HepG2 (cell line): ENCODE results near the gene JADE2. TPM values are rescaled to one million over a fixed set of nuclear protein-coding genes. Genes with fewer than 3 reads are reported as not detected.

Source experiments
- CHD4 ChIP-seq: fragments of 200-600 bp; sonication (generic); IDR thresholded peaks from 2 replicates; pipeline ENCODE4 v1.7.0; 2017; ENCODE audit warnings: mild to moderate bottlenecking, low read length, borderline replicate concordance
- GZF1 ChIP-seq: sonication (generic); formaldehyde crosslinking; IDR thresholded peaks from 2 replicates; pipeline ENCODE4 v1.5.1; 2020; ENCODE audit warnings: mild to moderate bottlenecking, missing genetic modification reagents
- HIVEP1 ChIP-seq: sonication (generic); formaldehyde crosslinking; IDR thresholded peaks from 2 replicates; pipeline ENCODE4 v1.4.0; 2020; ENCODE audit warnings: mild to moderate bottlenecking, missing genetic modification reagents
- MIER3 ChIP-seq: IDR thresholded peaks from 2 replicates; pipeline ENCODE4 v1.6.1; 2016; ENCODE audit warnings: missing compliant biosample characterization, borderline replicate concordance
- NCOA2 ChIP-seq: sonication (generic); formaldehyde crosslinking; IDR thresholded peaks from 2 replicates; pipeline ENCODE4 v1.8.0; 2022; ENCODE audit warnings: inconsistent platforms
- NCOA5 ChIP-seq: sonication (generic); formaldehyde crosslinking; IDR thresholded peaks from 2 replicates; pipeline ENCODE4 v1.4.0; 2020; ENCODE audit warnings: missing genetic modification reagents
- SIN3A ChIP-seq: IDR thresholded peaks from 2 replicates; pipeline ENCODE4 v1.6.1; 2011; ENCODE audit warnings: low read depth, mild to moderate bottlenecking, control low read depth, low read length, borderline replicate concordance
- SMAD3 ChIP-seq: sonication (generic); formaldehyde crosslinking; IDR thresholded peaks from 2 replicates; pipeline ENCODE4 v1.4.0; 2020; ENCODE audit warnings: missing genetic modification reagents
- ZBTB42 ChIP-seq: sonication (generic); formaldehyde crosslinking; IDR thresholded peaks from 2 replicates; pipeline ENCODE4 v1.5.0; 2020; ENCODE audit warnings: mild to moderate bottlenecking, missing genetic modification reagents
- ZFX ChIP-seq: sonication (generic); formaldehyde crosslinking; IDR thresholded peaks from 2 replicates; pipeline ENCODE4 v1.4.0; 2020; ENCODE audit warnings: mild to moderate bottlenecking, low read depth, missing genetic modification reagents, moderate library complexity
- ZNF121 ChIP-seq: sonication (generic); formaldehyde crosslinking; IDR thresholded peaks from 2 replicates; pipeline ENCODE4 v1.5.0; 2020; ENCODE audit warnings: mild to moderate bottlenecking, missing genetic modification reagents
- ZNF256 ChIP-seq: sonication (generic); formaldehyde crosslinking; conservative IDR thresholded peaks from 2 replicates; pipeline ENCODE4 v1.4.0; 2020; ENCODE audit warnings: missing genetic modification reagents
- ZNF282 ChIP-seq: fragments of 450-650 bp; IDR thresholded peaks from 2 replicates; pipeline ENCODE4 v1.6.1; 2018; ENCODE audit not compliant: partially characterized antibody
- polyA plus RNA-seq, 8 experiments: library from polyadenylated mRNA; depleted of rRNA in 3 of 8; stranded (reverse) in 7 of 8; unstranded in 1 of 8; fragments of >200 nt; fragmentation: Illumina TruSeq in 4 of 8; extraction: Trizol in 4 of 8; gene quantifications; 2 replicates each; pipeline versions ENCODE4 v1.2.1 to v1.2.3, GENCODE V29; 2011 to 2016; ENCODE audit warnings: low read depth in 4 of 8, missing spikeins in 1 of 8, mixed read lengths in 1 of 8; ENCODE audit not compliant: insufficient read depth in 1 of 8
- total RNA-seq, 5 experiments: library from RNA; depleted of rRNA; stranded (reverse); fragments of >200 nt; fragmentation: Illumina TruSeq; extraction: Trizol; gene quantifications; 2 replicates each; pipeline ENCODE4 v1.2.3, GENCODE V29; 2016; ENCODE audit warnings: low read depth in 1 of 5
- TF ChIP-seq, protein P1 (sequence below): sonication (generic); formaldehyde crosslinking; IDR thresholded peaks from 2 replicates; pipeline ENCODE4 v1.4.0; 2020; ENCODE audit warnings: missing genetic modification reagents, mild to moderate bottlenecking, borderline replicate concordance
- TF ChIP-seq, protein P2 (sequence below): sonication (generic); formaldehyde crosslinking; IDR thresholded peaks from 2 replicates; pipeline ENCODE4 v1.5.1; 2020; ENCODE audit warnings: mild to moderate bottlenecking, missing genetic modification reagents, moderate library complexity
- TF ChIP-seq, protein P3 (sequence below): sonication (generic); formaldehyde crosslinking; IDR thresholded peaks from 2 replicates; pipeline ENCODE4 v1.8.0; 2022; ENCODE audit warnings: missing genetic modification reagents, mild to moderate bottlenecking, inconsistent platforms, borderline replicate concordance
- TF ChIP-seq, protein P4 (sequence below): sonication (generic); formaldehyde crosslinking; IDR thresholded peaks from 2 replicates; pipeline ENCODE4 v1.8.1; 2023; ENCODE audit warnings: mild to moderate bottlenecking, moderate library complexity, missing genetic modification reagents
- TF ChIP-seq, protein P5 (sequence below): sonication (generic); formaldehyde crosslinking; IDR thresholded peaks from 2 replicates; pipeline ENCODE4 v1.4.0; 2020; ENCODE audit warnings: missing genetic modification reagents
- TF ChIP-seq, protein P6 (sequence below): sonication (generic); formaldehyde crosslinking; IDR thresholded peaks from 2 replicates; pipeline ENCODE4 v1.5.0; 2020; ENCODE audit warnings: missing genetic modification reagents

JADE2 gene
- total and polyA plus RNA-seq, 2 of the 13 experiments (the other 11 are each of a cell fraction or from before 2014, with no cell fraction given), result 7.5 to 15.1 TPM

DNA sequence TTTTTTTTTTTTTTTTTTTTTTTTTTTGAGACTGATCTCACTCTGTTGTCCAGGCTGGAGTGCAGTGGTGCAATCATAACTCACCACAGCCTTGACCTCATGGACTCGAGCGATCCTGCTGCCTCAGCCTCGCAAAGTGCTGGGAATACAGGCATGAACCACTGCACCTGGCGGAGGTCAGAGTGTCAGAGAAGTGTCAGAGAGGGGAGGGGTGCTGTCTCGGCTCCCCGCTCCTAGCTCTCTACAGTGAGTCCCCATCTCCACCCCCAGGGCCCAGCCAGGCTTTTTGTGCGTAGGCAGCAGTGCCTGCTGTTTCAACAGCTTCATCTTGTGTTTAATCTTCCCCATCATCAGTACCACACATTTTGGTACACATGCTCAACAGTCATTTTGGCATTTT, 68.9 kb downstream of the JADE2 start (continued):
- TF ChIP-seq, protein P1, sequence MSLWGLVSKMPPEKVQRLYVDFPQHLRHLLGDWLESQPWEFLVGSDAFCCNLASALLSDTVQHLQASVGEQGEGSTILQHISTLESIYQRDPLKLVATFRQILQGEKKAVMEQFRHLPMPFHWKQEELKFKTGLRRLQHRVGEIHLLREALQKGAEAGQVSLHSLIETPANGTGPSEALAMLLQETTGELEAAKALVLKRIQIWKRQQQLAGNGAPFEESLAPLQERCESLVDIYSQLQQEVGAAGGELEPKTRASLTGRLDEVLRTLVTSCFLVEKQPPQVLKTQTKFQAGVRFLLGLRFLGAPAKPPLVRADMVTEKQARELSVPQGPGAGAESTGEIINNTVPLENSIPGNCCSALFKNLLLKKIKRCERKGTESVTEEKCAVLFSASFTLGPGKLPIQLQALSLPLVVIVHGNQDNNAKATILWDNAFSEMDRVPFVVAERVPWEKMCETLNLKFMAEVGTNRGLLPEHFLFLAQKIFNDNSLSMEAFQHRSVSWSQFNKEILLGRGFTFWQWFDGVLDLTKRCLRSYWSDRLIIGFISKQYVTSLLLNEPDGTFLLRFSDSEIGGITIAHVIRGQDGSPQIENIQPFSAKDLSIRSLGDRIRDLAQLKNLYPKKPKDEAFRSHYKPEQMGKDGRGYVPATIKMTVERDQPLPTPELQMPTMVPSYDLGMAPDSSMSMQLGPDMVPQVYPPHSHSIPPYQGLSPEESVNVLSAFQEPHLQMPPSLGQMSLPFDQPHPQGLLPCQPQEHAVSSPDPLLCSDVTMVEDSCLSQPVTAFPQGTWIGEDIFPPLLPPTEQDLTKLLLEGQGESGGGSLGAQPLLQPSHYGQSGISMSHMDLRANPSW, result no peak
- TF ChIP-seq ZBTB42 (CRISPR knock-in tag) (no peak), NCOA5 (CRISPR knock-in tag) (no peak), HIVEP1 (CRISPR knock-in tag) (no peak), ZNF121 (CRISPR knock-in tag) (peak; percentile 98), ZFX (no peak), GZF1 (CRISPR knock-in tag) (no peak), MIER3 (0 out of 2 replicates have a peak, but pooled peaks have one; percentile 41), NCOA2 (CRISPR knock-in tag) (peak; percentile 34; the same call in 1 of the 2 replicates), CHD4 (no peak), SMAD3 (no peak; the same call in 1 of the 2 replicates), ZNF282 (no peak), SIN3A (no peak), ZNF256 (CRISPR knock-in tag) (no peak)
- TF ChIP-seq, protein P2, sequence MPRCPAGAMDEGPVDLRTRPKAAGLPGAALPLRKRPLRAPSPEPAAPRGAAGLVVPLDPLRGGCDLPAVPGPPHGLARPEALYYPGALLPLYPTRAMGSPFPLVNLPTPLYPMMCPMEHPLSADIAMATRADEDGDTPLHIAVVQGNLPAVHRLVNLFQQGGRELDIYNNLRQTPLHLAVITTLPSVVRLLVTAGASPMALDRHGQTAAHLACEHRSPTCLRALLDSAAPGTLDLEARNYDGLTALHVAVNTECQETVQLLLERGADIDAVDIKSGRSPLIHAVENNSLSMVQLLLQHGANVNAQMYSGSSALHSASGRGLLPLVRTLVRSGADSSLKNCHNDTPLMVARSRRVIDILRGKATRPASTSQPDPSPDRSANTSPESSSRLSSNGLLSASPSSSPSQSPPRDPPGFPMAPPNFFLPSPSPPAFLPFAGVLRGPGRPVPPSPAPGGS, result no peak
- TF ChIP-seq, protein P3, sequence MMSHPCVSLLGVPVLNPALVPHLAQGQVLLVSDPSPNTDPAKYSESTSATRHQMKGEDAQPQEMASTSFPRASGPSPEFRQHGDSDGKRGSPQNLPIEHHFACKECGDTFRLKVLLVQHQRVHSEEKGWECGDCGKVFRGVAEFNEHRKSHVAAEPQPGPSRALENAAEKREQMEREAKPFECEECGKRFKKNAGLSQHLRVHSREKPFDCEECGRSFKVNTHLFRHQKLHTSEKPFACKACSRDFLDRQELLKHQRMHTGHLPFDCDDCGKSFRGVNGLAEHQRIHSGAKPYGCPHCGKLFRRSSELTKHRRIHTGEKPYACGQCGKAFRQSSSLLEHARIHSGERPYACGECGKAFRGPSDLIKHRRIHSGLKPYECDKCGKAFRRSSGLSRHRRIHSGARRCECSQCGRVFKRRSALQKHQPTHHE (CRISPR knock-in tag), result no peak
- TF ChIP-seq, protein P4, sequence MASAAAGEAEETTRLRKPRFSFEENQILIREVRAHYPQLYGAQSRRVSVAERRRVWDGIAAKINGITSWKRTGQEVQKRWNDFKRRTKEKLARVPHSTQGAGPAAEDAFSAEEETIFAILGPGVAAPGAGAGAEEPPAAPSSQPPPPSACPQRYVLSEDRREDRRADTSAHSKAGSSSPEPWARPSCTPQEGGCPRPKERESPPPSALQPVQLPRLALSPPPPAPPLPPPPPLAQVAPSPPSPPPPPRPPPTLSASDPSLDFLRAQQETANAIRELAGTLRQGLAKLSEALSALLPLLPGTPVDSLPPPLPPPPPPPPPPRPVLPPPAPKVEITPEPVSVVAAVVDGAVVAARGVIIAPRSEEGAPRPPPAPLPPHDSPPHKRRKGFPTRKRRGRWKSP (CRISPR knock-in tag), result no peak
- TF ChIP-seq, protein P5, sequence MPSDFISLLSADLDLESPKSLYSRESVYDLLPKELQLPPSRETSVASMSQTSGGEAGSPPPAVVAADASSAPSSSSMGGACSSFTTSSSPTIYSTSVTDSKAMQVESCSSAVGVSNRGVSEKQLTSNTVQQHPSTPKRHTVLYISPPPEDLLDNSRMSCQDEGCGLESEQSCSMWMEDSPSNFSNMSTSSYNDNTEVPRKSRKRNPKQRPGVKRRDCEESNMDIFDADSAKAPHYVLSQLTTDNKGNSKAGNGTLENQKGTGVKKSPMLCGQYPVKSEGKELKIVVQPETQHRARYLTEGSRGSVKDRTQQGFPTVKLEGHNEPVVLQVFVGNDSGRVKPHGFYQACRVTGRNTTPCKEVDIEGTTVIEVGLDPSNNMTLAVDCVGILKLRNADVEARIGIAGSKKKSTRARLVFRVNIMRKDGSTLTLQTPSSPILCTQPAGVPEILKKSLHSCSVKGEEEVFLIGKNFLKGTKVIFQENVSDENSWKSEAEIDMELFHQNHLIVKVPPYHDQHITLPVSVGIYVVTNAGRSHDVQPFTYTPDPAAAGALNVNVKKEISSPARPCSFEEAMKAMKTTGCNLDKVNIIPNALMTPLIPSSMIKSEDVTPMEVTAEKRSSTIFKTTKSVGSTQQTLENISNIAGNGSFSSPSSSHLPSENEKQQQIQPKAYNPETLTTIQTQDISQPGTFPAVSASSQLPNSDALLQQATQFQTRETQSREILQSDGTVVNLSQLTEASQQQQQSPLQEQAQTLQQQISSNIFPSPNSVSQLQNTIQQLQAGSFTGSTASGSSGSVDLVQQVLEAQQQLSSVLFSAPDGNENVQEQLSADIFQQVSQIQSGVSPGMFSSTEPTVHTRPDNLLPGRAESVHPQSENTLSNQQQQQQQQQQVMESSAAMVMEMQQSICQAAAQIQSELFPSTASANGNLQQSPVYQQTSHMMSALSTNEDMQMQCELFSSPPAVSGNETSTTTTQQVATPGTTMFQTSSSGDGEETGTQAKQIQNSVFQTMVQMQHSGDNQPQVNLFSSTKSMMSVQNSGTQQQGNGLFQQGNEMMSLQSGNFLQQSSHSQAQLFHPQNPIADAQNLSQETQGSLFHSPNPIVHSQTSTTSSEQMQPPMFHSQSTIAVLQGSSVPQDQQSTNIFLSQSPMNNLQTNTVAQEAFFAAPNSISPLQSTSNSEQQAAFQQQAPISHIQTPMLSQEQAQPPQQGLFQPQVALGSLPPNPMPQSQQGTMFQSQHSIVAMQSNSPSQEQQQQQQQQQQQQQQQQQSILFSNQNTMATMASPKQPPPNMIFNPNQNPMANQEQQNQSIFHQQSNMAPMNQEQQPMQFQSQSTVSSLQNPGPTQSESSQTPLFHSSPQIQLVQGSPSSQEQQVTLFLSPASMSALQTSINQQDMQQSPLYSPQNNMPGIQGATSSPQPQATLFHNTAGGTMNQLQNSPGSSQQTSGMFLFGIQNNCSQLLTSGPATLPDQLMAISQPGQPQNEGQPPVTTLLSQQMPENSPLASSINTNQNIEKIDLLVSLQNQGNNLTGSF (CRISPR knock-in tag), result no peak
- TF ChIP-seq, protein P6, sequence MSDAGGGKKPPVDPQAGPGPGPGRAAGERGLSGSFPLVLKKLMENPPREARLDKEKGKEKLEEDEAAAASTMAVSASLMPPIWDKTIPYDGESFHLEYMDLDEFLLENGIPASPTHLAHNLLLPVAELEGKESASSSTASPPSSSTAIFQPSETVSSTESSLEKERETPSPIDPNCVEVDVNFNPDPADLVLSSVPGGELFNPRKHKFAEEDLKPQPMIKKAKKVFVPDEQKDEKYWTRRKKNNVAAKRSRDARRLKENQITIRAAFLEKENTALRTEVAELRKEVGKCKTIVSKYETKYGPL, result no peak
